NAMALWA (cell line): ENCODE measurements around the gene HSPA12A.

Experiments used
- DNase-seq: peaks from one replicate; pipeline ENCODE4 v3.0.0-alpha.2; 2015; ENCODE audit warnings: low spot score

Gene HSPA12A

DNA sequence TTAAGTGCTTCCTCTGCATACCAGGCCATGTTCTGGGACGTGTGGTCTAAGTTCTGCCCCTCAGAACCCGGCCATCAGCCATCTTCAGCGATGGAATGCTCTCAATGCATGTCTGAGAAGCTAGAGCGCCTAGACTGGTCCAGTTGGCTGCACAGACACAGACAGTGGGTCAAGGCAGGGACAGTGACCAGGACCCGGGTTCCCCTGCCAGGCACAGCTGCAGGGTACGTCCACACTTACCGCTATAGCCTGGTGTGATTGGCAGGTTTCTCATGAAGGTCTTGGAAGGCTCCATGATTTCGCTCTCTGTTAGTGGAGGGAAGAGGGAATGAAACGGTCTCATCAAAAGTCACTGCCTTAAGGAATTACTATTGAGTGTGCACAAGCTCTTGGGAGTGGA is 74.3 kb downstream of the HSPA12A start:
- no peak for DNase-seq

DNA sequence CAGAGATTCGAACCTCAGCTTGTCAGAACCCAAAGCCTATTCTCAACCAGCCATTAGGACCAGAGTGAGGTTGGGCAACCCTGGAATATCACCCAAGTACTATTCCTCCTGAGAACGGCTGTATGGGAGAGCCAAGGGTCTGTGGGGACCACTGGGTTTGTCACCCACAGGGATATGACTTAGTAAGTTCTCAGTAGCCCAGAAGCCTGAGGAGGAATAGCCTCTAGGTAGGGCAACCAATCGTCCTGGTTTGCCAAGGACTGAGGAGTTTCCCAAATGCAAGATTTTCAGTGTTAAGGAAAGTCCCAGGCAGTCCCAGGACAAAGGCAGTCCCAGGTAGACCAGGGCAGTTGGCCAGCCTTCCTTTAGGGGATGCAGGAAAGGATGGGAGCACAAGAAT is 74.9 kb downstream of the HSPA12A start:
- DNase-seq, result no peak

DNA sequence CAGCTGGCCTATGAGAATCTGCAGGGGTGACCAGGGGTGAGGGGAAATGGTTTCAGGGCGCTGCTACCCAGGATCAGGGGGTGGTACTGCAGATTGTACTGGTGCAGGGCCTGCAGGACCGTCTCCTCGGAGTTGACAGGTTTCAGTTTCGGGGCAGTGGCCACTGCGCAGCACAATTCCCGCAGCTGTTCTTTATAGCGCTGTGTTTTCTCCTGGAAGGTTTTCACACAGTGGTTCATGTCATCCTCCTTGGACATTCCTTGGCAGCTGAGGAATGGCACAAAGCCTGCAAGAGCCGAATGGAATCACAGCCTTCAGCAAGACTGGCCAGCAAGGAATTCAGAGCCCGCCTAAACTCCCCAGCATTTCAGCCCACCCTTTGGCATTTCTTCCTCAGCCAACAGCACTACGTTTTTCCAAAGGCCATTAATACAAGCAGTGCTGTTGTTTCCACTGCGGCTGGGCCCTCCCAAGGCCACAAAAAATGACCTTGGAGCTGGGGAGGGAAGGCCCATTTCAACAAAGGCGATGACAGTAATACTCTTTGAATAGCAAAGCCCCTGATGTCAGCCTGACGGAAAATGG is 76.7 kb downstream of the HSPA12A start:
- DNase-seq, result no peak

DNA sequence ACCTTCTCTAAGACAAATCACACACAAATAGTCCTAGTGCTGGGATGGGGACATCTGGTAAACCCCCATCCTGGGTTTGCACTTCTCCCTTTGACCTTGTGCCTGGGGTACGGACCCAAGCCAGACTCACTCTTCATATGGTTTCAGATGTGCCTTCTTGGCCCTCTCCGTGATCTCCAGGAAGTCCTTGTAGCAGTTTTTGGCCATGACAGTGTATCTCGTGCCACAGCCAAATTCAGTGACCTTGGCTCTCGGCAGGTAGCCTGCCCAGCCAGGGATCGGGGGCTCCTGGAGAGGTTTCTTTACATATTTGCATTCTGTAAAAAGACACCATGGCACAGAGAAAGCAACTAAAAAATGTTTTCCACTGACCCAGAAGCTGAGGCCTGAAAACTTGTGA is 77.7 kb downstream of the HSPA12A start:
- no peak for DNase-seq

DNA sequence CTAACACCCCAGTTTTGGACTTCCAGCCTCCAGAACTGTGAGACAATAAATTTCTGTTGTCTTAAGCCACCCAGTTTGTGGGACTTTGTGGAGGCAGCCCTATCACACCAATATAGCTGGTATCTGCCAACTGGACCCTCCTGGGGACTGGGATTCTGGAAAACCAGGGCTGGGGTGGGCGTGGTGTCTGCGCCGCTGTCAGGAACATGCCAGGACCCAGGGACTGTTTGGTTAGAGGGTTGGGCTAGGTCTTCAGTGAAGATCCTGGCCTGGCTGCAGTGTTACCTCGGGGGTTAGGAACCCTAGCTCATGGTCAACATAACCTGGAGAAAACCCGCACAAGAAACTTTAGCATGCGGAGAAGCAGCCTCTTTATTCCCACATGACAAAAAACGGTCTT is 79.0 kb downstream of the HSPA12A start:
- no peak for DNase-seq

DNA sequence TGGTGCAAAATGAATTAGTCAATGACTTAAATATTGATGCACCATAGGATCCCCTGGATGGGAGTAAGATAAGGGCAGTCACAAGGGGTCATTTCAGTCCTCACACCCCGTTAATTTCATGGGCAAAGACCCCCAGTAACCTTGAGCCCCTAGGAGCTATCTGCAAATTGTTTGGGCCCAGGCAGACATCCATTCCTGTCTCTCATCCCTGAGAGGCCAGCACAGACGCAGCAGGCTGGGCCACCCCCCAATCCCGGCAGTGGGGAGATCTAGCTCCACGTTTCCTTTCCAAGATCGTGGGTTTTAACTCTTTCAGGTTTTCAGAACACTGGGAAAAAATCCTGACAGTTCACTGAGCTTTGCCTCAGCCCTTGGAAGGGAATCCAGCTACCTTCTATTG is 81.5 kb downstream of the HSPA12A start:
- no peak for DNase-seq

DNA sequence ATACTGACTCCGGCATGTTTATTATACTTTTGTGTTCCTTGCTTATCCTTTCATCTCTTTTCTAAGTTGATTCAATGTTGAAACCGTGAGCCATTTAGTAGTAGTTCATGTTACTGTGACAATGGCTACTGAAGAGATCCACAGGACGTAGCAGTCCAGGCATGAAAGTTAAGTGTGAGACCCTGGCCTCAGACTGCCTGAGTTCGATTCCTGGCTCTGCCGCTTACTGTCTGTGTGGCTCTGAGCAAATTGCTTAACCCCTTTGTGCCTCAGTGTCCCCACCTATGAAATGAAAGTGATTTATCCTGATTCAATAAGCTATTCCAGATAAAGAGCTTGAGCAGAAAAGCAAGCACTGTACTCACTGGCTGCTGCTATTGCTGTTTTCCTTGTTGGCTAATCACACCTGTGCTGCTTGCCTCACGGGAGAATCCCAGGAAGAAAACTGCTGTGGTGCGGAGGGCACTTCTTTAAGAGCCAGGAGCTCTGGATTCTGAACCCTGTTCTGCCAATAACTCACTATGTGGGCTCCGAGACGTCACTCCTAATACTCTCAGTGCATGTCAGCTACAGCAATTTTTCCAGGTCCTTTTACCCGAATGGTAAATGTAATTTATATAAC is 83.2 kb downstream of the HSPA12A start:
- DNase-seq, result no peak

DNA sequence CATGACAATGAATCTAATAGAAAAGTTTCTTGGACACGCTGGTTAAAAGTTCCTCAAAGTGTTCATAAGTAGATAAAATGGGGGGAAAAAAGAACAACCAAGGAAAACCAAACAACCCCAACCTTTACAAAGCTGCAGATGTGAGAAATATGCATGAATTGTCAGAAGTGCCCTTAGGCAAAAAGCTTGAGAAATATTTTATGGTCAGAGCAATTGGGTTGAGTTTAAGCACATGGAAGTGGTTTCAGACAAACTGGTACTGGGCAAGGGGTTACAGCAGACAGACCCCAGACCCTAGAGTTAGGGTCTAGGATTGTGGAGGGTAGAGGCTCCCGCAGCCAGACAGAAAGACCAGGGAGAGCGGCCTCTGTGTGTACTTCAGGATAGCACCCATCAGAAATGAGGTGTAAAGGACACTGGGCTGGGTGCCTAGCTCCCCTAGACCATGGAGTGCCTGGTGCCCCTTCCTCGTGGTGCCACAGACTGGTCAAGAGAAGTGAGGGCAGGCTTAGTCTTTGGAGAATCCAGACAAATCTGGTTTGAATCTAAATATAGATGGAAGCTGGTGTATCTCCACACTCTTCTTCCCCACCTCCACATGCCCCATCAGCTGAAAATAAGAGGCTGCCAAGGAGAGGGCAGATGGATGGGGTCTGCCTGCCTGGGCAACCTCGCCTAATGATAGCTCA is 84.4 kb downstream of the HSPA12A start:
- no peak for DNase-seq

DNA sequence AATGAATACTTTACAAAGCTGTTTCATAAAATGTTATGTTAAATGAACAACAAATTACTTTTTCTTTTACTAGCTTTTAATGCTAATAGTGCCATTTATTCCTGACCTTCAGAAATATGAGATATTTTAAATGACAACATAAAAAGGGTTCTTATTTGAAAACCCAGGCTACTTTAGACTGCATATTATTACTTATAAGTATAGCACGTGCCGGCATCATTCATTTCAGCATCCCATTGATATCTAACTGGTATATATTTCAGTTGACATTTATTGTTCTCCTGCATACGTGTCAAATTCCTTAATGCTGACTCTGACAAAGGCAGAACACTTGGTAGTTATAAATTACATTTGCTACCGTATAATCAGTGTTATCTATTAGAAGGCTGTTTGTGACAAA is 86.3 kb downstream of the HSPA12A start:
- no peak for DNase-seq

DNA sequence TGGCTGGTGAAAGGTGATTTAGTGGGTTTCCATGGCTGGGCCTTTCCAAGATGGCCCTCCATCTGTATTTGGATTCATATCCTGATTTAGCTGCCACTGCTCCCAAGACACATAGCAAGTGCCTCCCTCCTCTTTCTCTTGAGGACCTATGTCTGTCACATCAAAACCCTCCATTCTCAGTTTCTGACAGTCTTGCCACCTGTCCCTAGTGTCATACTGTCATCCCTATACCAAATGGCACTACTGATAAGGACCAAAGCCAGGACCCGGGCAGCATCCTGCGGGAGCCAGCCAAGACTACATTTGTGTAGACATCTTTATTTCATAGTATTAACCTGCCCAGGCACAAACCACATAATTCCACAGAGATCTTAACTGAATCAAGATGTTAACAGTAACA is 86.8 kb downstream of the HSPA12A start:
- DNase-seq, result no peak

DNA sequence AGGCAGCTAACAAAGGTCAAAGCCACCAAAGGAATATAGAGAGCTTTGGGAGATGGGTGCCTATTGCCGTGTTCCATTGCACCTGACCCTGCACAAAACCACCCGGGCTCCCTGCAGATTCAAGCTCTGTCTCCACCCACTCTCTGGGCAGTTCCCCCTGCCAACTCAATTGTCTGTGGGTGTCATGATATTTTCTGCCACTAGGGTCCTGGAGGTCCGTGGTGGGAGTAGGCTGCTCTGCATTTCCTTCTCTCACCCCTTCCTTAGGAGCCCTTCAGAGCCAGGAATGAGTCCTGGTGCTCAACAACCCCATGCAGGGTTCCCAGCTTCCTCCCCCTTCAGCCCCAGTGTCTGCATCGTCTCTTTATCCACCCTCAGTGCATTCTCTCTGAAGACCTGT is 87.5 kb downstream of the HSPA12A start:
- DNase-seq, result peak; percentile 51

DNA sequence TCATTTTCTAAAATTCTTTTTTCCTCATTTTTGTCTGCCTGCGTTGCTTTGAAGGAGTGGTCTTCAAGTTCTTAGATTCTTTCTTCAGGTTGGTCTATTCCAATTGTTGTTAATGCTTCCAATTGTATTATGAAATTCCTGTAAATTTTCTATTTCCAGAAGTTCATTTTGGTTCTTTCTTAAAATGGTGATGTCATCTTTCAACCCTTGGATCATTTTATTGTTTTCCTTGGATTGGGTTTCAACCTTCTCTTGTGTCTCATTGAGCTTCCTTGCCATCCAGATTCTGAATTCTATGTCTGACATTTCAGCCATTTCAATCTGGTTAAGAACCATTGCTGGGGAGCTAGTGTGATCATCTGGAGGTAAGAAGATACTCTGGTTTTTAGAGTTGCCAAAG is 88.5 kb downstream of the HSPA12A start:
- no peak for DNase-seq

DNA sequence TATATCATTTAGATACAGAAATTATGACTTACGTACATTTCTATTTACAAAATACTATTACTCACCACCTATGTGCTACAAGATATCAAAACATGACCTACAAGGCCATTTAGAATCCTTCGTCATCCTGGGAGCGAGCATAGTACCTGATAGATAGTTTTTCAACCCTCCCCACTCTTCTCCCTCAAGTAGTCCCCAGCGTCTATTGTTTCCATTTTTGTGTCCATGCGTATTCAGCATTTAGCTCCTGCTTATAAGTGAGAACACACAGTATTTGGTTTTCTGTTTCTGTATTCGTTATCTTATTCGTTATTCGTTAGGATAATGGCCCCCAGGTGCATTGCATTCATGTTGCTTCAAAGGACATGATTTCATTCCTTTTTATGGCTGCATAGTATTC is 93.5 kb downstream of the HSPA12A start:
- DNase-seq, result no peak

DNA sequence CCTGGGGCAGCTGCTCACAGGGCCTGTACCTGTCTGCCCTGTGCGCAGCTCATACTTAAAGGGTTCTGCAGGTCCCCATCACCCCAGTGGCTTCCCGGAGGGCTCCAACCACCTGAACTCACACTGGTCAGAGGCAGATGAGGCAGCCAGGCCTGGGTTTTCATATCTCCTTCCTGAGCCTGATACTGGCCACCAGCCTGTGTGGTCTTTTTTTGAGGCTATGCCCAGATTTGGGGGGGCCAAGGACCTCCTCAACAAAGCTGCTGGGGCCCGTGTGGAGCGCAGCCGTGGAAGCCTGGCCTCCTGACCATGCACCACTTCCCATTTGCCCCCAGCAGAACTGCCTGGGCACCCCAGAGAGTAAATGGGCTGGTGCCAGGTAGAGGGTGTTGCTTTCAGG is 95.9 kb downstream of the HSPA12A start:
- no peak for DNase-seq

DNA sequence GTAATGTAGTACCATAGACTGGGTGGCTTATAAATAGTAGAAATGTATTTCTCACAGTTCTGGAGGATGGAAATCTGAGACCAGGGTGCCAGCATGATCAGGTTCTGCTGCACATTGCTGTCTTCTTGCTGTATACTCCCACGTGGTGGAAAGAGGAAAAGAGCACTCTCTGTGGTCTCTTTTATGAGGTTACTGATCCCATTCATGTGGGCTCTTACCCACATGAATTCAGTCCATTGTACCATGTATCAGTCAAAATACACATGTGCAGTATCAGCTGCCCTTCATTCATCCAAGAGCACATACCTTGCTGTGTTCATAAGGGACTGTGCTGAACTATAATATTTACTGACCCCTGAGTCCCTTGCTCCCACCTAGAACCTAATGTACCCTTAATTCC is 104.5 kb downstream of the HSPA12A start:
- DNase-seq, result no peak

DNA sequence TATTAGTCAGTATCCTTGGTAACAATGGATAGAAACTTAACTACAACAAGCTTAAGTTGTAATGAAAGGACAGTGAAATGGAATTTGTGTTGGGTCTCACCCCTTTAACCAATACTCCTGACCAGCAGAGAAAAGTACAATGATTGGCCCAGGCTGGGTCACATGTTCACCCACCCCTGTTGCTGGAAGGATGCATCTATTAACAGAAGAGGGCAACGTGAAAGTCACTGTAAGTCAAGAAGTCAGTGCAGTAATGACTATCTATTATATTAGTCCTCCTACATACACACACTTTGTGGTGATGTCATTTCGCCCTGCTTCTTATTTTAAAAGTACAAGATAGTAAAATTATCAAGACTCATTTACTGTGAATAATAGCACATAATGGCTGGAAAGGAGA is 105.4 kb downstream of the HSPA12A start:
- no peak for DNase-seq

DNA sequence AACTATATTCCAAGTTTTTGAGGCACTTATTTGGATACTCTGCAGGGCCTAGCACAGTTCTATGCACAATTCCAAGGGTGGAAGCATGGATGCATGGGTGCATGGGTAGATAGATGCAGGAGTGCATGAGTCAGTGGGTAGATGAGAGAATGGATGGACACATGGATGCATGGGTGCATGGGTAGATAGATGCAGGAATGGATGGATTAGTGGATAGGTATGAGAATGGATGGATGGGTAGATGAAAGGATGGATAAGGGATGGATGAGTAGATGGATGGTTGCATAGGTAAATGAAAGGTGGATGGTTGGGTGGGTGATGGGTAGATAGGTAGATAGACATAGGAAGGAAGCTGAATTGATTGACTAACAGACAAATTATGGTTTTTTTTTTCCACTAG is 106.0 kb downstream of the HSPA12A start:
- no peak for DNase-seq

DNA sequence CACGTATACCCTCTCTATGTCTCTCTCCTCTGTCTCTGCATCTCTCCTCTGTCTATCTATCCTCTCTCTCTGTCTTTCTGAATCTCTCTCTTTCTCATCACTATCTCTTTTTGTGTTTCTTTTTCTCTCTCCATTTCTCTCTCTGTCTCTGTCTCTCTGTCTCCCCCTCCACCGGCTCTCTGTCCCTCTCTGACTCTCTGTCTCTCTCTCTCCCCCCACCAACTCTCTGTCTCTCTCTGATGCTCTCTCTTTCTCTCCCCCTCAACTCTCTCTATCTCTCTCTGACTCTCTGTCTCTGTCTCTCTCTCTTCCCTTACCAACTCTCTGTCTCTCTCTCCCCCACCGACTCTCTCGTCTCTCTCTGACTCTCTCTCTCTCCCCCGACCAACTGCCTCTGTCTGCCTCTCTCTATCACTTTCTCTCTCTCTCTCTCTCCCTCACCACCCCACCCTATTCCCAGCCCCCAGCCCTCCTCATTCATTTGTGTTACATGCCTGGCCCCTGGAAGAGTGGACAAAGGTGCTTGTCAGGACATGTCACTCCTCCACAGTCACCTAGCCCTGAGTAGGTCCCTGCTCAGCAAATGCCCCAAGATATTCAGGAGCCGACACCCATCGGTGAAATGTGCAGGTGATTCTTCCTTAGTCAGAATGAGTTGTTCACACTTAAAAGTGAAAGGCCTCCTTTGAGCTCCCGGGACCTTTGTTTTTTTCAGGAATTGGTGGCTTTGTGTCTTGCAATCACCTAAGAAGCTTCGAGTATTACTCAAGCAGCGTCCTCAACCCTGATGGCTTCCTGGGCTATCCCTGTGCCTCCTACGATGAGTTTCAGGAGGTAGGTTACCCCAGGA is 108.0 kb downstream of the HSPA12A start:
- no peak for DNase-seq

DNA sequence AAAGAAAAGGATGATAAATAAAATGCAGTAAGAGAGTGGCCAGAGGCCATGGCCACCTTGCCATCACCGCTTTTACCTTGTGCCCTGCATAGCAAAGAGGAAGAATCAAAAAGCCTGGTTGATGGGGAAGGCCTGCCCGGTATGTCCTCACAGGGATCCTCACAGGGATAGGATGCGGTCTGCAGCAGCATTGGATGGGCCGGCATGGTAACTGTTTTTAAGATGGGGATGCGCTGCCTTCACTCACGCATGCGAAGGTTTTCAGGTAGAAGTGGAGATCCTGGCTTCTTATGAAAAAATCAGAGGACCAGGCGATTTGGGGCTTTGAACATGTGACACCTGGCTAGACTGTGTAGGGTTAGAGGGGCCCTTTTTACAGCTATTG is 109.2 kb downstream of the HSPA12A start:
- DNase-seq, result no peak

DNA sequence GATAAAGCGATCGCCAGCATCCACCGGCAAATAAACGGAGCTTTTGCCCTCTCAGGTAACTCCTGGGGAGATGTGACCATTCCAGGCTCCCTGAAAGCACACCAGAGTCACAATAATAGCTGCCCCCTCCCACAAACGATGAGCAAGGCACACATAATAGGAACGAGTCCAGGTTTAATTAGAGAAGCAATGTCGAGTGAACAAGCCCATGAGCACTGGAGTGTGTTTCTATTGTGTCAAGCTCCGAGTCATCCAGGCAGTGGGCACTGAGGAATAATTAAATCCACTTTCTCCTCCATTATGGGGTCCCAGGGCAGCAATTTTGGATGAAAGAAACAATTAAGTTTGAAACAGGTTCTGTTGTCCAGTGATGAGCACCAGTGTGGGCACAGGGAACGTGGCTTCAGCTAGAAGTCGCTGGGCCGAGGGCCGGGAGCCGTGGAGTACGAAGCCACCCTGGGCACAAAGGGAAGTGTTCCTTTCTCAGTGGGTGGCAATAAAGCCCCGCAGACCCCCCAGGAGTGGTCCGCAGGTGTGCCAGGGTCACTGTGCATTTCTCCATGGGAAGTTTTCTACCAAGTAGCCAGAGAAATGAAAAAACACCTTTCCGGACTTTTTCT is 109.7 kb downstream of the HSPA12A start:
- no peak for DNase-seq

DNA sequence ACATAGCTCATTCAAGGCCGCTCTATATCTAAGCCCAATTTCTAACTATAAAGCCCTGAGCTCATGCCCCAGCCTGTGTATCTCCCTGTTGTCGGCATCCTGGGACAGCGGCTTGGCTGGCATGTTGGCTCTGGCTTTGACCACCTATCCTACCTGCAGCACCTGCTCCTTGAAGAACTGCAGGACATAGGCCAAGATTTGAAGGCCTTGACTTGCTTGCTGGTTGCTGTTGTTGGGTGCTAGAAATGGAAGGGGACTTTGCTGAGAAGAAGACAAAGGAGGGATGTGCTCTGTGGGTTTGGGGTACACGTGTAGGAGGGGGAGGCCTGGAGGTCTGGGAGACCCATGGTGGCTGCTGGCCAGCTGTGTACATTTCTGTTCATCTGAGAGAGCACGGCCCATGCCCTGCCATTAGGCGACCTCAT is 110.5 kb downstream of the HSPA12A start:
- no peak for DNase-seq

DNA sequence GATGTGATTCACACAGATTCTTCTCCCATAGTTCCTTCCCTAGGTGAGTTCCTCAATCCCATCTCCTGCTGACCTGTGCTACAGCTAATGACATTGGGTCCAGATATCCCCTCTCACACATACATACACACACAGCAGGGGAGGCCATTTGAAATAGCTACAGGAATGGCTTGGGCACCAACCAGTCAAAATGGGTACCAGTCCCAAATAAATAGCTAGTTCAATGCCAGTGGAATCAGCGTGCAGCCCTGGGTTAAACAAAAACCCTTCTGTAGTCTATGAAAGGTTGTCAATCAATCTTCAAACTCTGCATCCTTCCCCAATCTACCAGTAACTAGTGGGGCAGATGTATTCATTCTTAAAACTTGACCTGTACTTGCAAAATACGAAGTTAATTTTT is 112.3 kb downstream of the HSPA12A start:
- DNase-seq, result no peak

DNA sequence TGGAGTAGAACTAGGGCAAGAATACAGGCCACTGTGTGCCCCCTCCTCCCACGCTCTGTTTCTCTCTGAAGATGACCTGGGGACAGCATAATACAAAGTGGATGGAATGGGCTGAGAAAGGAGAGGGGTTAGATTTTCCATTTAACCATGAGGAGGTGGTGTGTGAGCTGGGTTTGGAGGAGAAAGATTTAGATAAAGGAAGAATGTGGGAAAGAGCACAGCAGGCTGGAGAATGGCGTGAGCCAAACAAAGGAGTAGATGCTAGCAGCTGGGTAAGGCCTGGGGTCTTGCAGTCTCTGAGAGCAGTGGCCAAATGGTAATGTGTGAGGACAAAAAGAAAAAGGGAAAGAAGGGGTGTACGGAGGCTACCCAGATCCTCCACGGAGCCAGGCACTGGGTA is 113.0 kb downstream of the HSPA12A start:
- DNase-seq, result no peak
